H9 (cell line): ENCODE measurements around the gene AP1B1. TPM values are rescaled to one million over a fixed set of nuclear protein-coding genes. Genes with fewer than 3 reads are reported as not detected.

Experiments
- DNase-seq: peaks from one replicate; pipeline ENCODE4 v3.0.0-alpha.2; 2017
- H2AFZ ChIP-seq: one replicate; pipeline ENCODE4 v1.6.1; 2013; ENCODE audit warnings: mild to moderate bottlenecking, low read length, control low read depth, moderate library complexity
- H2AK5ac ChIP-seq: 2 replicates; pipeline ENCODE4 v1.6.1; 2013; ENCODE audit warnings: low read length, control low read depth, mixed read lengths; ENCODE audit not compliant: insufficient read length
- H2BK120ac ChIP-seq: one replicate; pipeline ENCODE4 v1.6.1; 2013; ENCODE audit warnings: low read depth, mild to moderate bottlenecking, low read length, control low read depth, inconsistent platforms; ENCODE audit not compliant: poor library complexity, severe bottlenecking
- H2BK12ac ChIP-seq: 2 replicates; pipeline ENCODE4 v1.6.1; 2013; ENCODE audit warnings: low read length, control low read depth, mixed read lengths, low read depth; ENCODE audit not compliant: insufficient read length
- H2BK15ac ChIP-seq: 2 replicates; pipeline ENCODE4 v1.6.1; 2013; ENCODE audit warnings: low read depth, low read length, control low read depth
- H2BK20ac ChIP-seq: one replicate; pipeline ENCODE4 v1.6.1; 2013; ENCODE audit warnings: low read depth, mild to moderate bottlenecking, low read length, control low read depth, inconsistent platforms; ENCODE audit not compliant: poor library complexity, severe bottlenecking
- H2BK5ac ChIP-seq: 2 replicates; pipeline ENCODE4 v1.6.1; 2013; ENCODE audit warnings: low read length, control low read depth, mixed read lengths; ENCODE audit not compliant: insufficient read length
- H3K14ac ChIP-seq: 2 replicates; pipeline ENCODE4 v1.6.1; 2013; ENCODE audit warnings: low read length, control low read depth; ENCODE audit not compliant: insufficient read depth
- H3K18ac ChIP-seq: 2 replicates; pipeline ENCODE4 v1.6.1; 2013; ENCODE audit warnings: low read depth, mild to moderate bottlenecking, mixed read lengths, low read length, control low read depth; ENCODE audit not compliant: insufficient read length
- H3K23ac ChIP-seq: 2 replicates; pipeline ENCODE4 v1.6.1; 2013; ENCODE audit warnings: low read length, control low read depth, mixed read lengths, low read depth; ENCODE audit not compliant: insufficient read length
- H3K23me2 ChIP-seq: 2 replicates; pipeline ENCODE4 v1.6.1; 2013; ENCODE audit warnings: low read depth, mild to moderate bottlenecking, mixed read lengths, low read length, control low read depth; ENCODE audit not compliant: insufficient read length, poor library complexity, severe bottlenecking
- H3K27ac ChIP-seq: 2 replicates; pipeline ENCODE4 v1.5.1; 2013; ENCODE audit warnings: low read length, control low read depth, mixed read lengths, low read depth; ENCODE audit not compliant: insufficient read length
- H3K27me3 ChIP-seq: 2 replicates; pipeline ENCODE4 v1.6.1; 2013; ENCODE audit warnings: low read length, control low read depth, inconsistent platforms; ENCODE audit not compliant: insufficient read depth
- H3K4ac ChIP-seq: 2 replicates; pipeline ENCODE4 v1.6.1; 2013; ENCODE audit warnings: low read depth, mild to moderate bottlenecking, control low read depth, inconsistent platforms, low read length, moderate library complexity
- H3K4me1 ChIP-seq: 2 replicates; pipeline ENCODE4 v1.6.1; 2013; ENCODE audit warnings: low read length, control low read depth, inconsistent platforms; ENCODE audit not compliant: insufficient read depth
- H3K4me2 ChIP-seq: 2 replicates; pipeline ENCODE4 v1.6.1; 2013; ENCODE audit warnings: low read length, control low read depth, mixed read lengths; ENCODE audit not compliant: insufficient read length, insufficient read depth
- H3K56ac ChIP-seq: 2 replicates; pipeline ENCODE4 v1.6.1; 2013; ENCODE audit warnings: low read depth, mild to moderate bottlenecking, mixed read lengths, low read length, control low read depth; ENCODE audit not compliant: insufficient read length
- H3K79me1 ChIP-seq: 2 replicates; pipeline ENCODE4 v1.6.1; 2013; ENCODE audit warnings: low read depth, mild to moderate bottlenecking, moderate library complexity, low read length, control low read depth, inconsistent platforms; ENCODE audit not compliant: insufficient read depth, poor library complexity, severe bottlenecking
- H3K79me2 ChIP-seq: 2 replicates; pipeline ENCODE4 v1.6.1; 2013; ENCODE audit warnings: low read length, control low read depth, inconsistent platforms; ENCODE audit not compliant: insufficient read depth
- H3K9ac ChIP-seq: 2 replicates; pipeline ENCODE4 v1.6.1; 2013; ENCODE audit warnings: low read length, control low read depth, mixed read lengths; ENCODE audit not compliant: insufficient read length; ENCODE audit errors: extremely low read depth
- H3K9me3 ChIP-seq: one replicate; pipeline ENCODE4 v1.6.1; 2013; ENCODE audit warnings: low read depth, low read length, inconsistent platforms; ENCODE audit not compliant: control insufficient read depth
- H3T11ph ChIP-seq: one replicate; pipeline ENCODE4 v1.6.1; 2013; ENCODE audit warnings: mild to moderate bottlenecking, low read length, control low read depth, inconsistent platforms
- H4K20me1 ChIP-seq: one replicate; pipeline ENCODE4 v1.6.1; 2013; ENCODE audit not compliant: control insufficient read depth, insufficient read length, insufficient read depth
- H4K5ac ChIP-seq: 2 replicates; pipeline ENCODE4 v1.6.1; 2013; ENCODE audit warnings: low read depth, mild to moderate bottlenecking, mixed read lengths, low read length, control low read depth; ENCODE audit not compliant: insufficient read length
- H4K8ac ChIP-seq: replicated peaks from 2 replicates; pipeline ENCODE4 v1.6.1; 2013; ENCODE audit warnings: low read length, control low read depth, mixed read lengths, low read depth; ENCODE audit not compliant: insufficient read length
- H4K91ac ChIP-seq: 2 replicates; pipeline ENCODE4 v1.6.1; 2013; ENCODE audit warnings: low read depth, mild to moderate bottlenecking, moderate library complexity, mixed read lengths, low read length, control low read depth; ENCODE audit not compliant: insufficient read length
- H3K27ac Mint-ChIP-seq, 3 experiments: 2 replicates in 2 of 3; 3 replicates in 1 of 3; pipeline ENCODE4 v1.8.0; 2020 to 2021; ENCODE audit warnings: mixed read lengths in 3 of 3, mild to moderate bottlenecking in 1 of 3, moderate library complexity in 1 of 3
- H3K27me3 Mint-ChIP-seq: 2 replicates; pipeline ENCODE4 v1.8.0; 2021; ENCODE audit warnings: low read depth, mild to moderate bottlenecking, moderate library complexity, mixed read lengths
- H3K36me3 Mint-ChIP-seq, 3 experiments: 2 replicates in 2 of 3; 3 replicates in 1 of 3; pipeline ENCODE4 v1.8.0; 2020 to 2021; ENCODE audit warnings: low read depth in 3 of 3, mixed read lengths in 3 of 3; ENCODE audit not compliant: insufficient read depth in 1 of 3
- H3K4me1 Mint-ChIP-seq, 2 experiments: 2 replicates each; pipeline ENCODE4 v1.8.0; 2020; ENCODE audit warnings: mixed read lengths in 2 of 2
- H3K4me3 Mint-ChIP-seq, 2 experiments: 2 replicates in 1 of 2; 3 replicates in 1 of 2; pipeline ENCODE4 v1.8.0; 2020 to 2021; ENCODE audit warnings: mild to moderate bottlenecking in 2 of 2, mixed read lengths in 2 of 2, moderate library complexity in 1 of 2
- H3K9me3 Mint-ChIP-seq, 2 experiments: 2 replicates in 1 of 2; 3 replicates in 1 of 2; pipeline ENCODE4 v1.8.0; 2020; ENCODE audit warnings: mild to moderate bottlenecking in 2 of 2, mixed read lengths in 2 of 2, moderate library complexity in 1 of 2
- CTCF ChIP-seq: fragments of 200-600 bp; sonication (generic); conservative IDR thresholded peaks from 3 replicates; pipeline ENCODE4 v1.8.0; 2021; ENCODE audit warnings: antibody characterized with exemption, mild to moderate bottlenecking
- WGBS: extraction: QIAGEN DNeasy Blood & Tissue Kit; methylation state at CpG from one replicate; pipeline ENCODE4 v1.1.7; 2013; ENCODE audit warnings: missing lambda C conversion rate, low lambda C conversion rate, mixed read lengths; ENCODE audit not compliant: insufficient read length; ENCODE audit errors: extremely low coverage; 5-methylcytosine and 5-hydroxymethylcytosine counted together
- total RNA-seq: library from RNA; stranded (reverse); gene quantifications from 2 replicates; pipeline ENCODE4 v1.2.1, GENCODE V29; 2021

The AP1B1 gene
- total RNA-seq, 1 experiment from 2014 or later: 64.0 TPM

GRCh38 chr22:29385151-29385704, 3.1 kb downstream of the AP1B1 start:
- no peak overlapping the region for H2BK20ac ChIP-seq
- no peak overlapping the region for H3K4me2 ChIP-seq
- no peak overlapping the region for H2BK15ac ChIP-seq
- H4K91ac ChIP-seq: no peak overlapping the region
- no peak overlapping the region for H2BK120ac ChIP-seq
- no peak overlapping the region for H3K27ac ChIP-seq
- no peak overlapping the region for H3K4ac ChIP-seq
- no peak overlapping the region for H3K27ac Mint-ChIP-seq
- no peaks in the 10 kb centered on the region for H3K9me3 Mint-ChIP-seq
- no peaks in the 10 kb centered on the region for H3K4me1 ChIP-seq
- peaks cover 0 to 5% (median 2%) of the 10 kb centered on the region in 3 experiments; a peak in 4 of 7 replicates for H3K36me3 Mint-ChIP-seq
- DNase-seq: no peak
- no peak overlapping the region for H3K56ac ChIP-seq
- H2BK12ac ChIP-seq: no peak overlapping the region
- peaks cover 7 to 11% of the 10 kb centered on the region in 2 experiments for H3K4me1 Mint-ChIP-seq
- no peaks in the 10 kb centered on the region for H3K27me3 Mint-ChIP-seq
- H3K79me2 ChIP-seq: peaks cover 4% of the 10 kb centered on the region
- H3K23me2 ChIP-seq: peaks cover 7% of the 10 kb centered on the region
- no peak overlapping the region for H3K9ac ChIP-seq
- H3K18ac ChIP-seq: no peak overlapping the region
- H2AK5ac ChIP-seq: no peak overlapping the region
- no peak overlapping the region for H3K4me3 Mint-ChIP-seq
- no peak overlapping the region for H4K8ac ChIP-seq
- H3K9me3 ChIP-seq: no peaks in the 10 kb centered on the region
- no peak overlapping the region for H3K23ac ChIP-seq
- no peaks in the 10 kb centered on the region for H3K27me3 ChIP-seq
- no peak for TF ChIP-seq CTCF
- WGBS: no CpG with 5 or more reads among the region's 3 CpGs
- no peak overlapping the region for H3K14ac ChIP-seq
- H4K20me1 ChIP-seq: no peaks in the 10 kb centered on the region
- H3T11ph ChIP-seq: no peak overlapping the region
- no peaks in the 10 kb centered on the region for H3K79me1 ChIP-seq
- no peak overlapping the region for H4K5ac ChIP-seq
- no peak overlapping the region for H2BK5ac ChIP-seq
- H2AFZ ChIP-seq: no peak overlapping the region
